HT1080 (cell line): ENCODE data around the gene FBL. TPM values are rescaled to one million over a fixed set of nuclear protein-coding genes. Genes with fewer than 3 reads are reported as not detected.

Experiments used
- DNase-seq: peaks from one replicate; pipeline ENCODE4 v3.0.0-alpha.2; 2015; ENCODE audit warnings: low read depth
- total RNA-seq: library from RNA; depleted of rRNA; stranded (reverse); fragments of >200 nt; shearing (Covaris generic); gene quantifications from 2 replicates; pipeline ENCODE4 v1.2.3, GENCODE V29; 2014

The FBL gene
- total RNA-seq, 1 experiment from 2014 or later, result 384 TPM

GRCh38 chr19:39843919-39844793, 2.0 kb downstream of the FBL start:
- DNase-seq, result peak; percentile 28

- DNase-seq, result no peak
These were observed 3.3 kb downstream of the FBL start for GRCh38 chr19:39842693-39843435.

GRCh38 chr19:39841041-39841440, 5.1 kb downstream of the FBL start:
- no peak for DNase-seq

- no peak for DNase-seq
These were observed 5.7 kb downstream of the FBL start for GRCh38 chr19:39840492-39840891.

GRCh38 chr19:39839678-39840327, 6.4 kb downstream of the FBL start:
- no peak for DNase-seq

GRCh38 chr19:39838569-39838968, 7.6 kb downstream of the FBL start:
- DNase-seq, result no peak

GRCh38 chr19:39837978-39838377, 8.2 kb downstream of the FBL start:
- DNase-seq, result no peak

- no peak for DNase-seq
These were observed 11.8 kb downstream of the FBL start for GRCh38 chr19:39834287-39834841.

- DNase-seq, result no peak
These were observed 12.5 kb downstream of the FBL start, which contains the start of gene DYRK1B for GRCh38 chr19:39833464-39834286. Gene DYRK1B, minus strand, starts transcription at chr19:39834162. Its CDS starts 2,295 bp downstream, at chr19:39831867.

GRCh38 chr19:39833160-39833463, 13.1 kb downstream of the FBL start:
- DNase-seq, result no peak

- DNase-seq, result no peak
These were observed 13.7 kb downstream of the FBL start for GRCh38 chr19:39832341-39833083.

- DNase-seq, result no peak
These were observed 14.5 kb downstream of the FBL start for GRCh38 chr19:39831679-39832078.

- DNase-seq, result no peak
These were observed 15.3 kb downstream of the FBL start for GRCh38 chr19:39830847-39831246.

- no peak for DNase-seq
These were observed 15.8 kb downstream of the FBL start for GRCh38 chr19:39830406-39830805.

- DNase-seq, result no peak
These were observed 16.4 kb downstream of the FBL start for GRCh38 chr19:39829702-39830275.

- DNase-seq, result no peak
These were observed 17.5 kb downstream of the FBL start for GRCh38 chr19:39828654-39829032.

- no peak for DNase-seq
These were observed 18.0 kb downstream of the FBL start for GRCh38 chr19:39828015-39828653.

- DNase-seq, result no peak
These were observed 19.0 kb downstream of the FBL start for GRCh38 chr19:39827216-39827615.

GRCh38 chr19:39826311-39826945, 19.8 kb downstream of the FBL start:
- no peak for DNase-seq
